Measurements from ENCODE around the gene PHLDB3.
A peak's percentile ranks its signal among the peaks of the same experiment; 100 is the strongest.

Gene PHLDB3

GRCh38 chr19:43503501-43504425 lies 783 bp downstream of the PHLDB3 start:
- TF ChIP-seq CTCF (conservative IDR thresholded peaks at IDR 0.05; ENCODE audit: low read depth, low read length): peak; percentile 1
- peak overlapping the region; percentile 87 for H3K4me3 ChIP-seq (ENCODE audit: low read depth, low read length)
- peak; percentile 86 for DNase-seq (ENCODE audit: low read depth)

GRCh38 chr19:43502419-43502976 lies 2.0 kb downstream of the PHLDB3 start:
- no peak overlapping the region for H3K4me3 ChIP-seq (ENCODE audit: low read depth, low read length)
- TF ChIP-seq CTCF (conservative IDR thresholded peaks at IDR 0.05; ENCODE audit: low read depth, low read length): no peak
- no peak for DNase-seq (ENCODE audit: low read depth)

GRCh38 chr19:43501661-43502418 lies 2.7 kb downstream of the PHLDB3 start:
- H3K4me3 ChIP-seq (ENCODE audit: low read depth, low read length): peak overlapping the region; percentile 44
- no peak for TF ChIP-seq CTCF (conservative IDR thresholded peaks at IDR 0.05; ENCODE audit: low read depth, low read length)
- DNase-seq (ENCODE audit: low read depth): no peak

- no peak overlapping the region for H3K4me3 ChIP-seq (ENCODE audit: low read depth, low read length)
- no peak for TF ChIP-seq CTCF (conservative IDR thresholded peaks at IDR 0.05; ENCODE audit: low read depth, low read length)
- no peak for DNase-seq (ENCODE audit: low read depth)
Observed at GRCh38 chr19:43499042-43499441, 5.5 kb downstream of the PHLDB3 start.

GRCh38 chr19:43498233-43498842 lies 6.2 kb downstream of the PHLDB3 start:
- no peak for DNase-seq (ENCODE audit: low read depth)
- H3K4me3 ChIP-seq (ENCODE audit: low read depth, low read length): no peak overlapping the region
- TF ChIP-seq CTCF (conservative IDR thresholded peaks at IDR 0.05; ENCODE audit: low read depth, low read length): no peak

GRCh38 chr19:43496960-43497359 lies 7.6 kb downstream of the PHLDB3 start:
- H3K4me3 ChIP-seq (ENCODE audit: low read depth, low read length): no peak overlapping the region
- TF ChIP-seq CTCF (conservative IDR thresholded peaks at IDR 0.05; ENCODE audit: low read depth, low read length): no peak
- DNase-seq (ENCODE audit: low read depth): no peak
